ENCODE measurements around the gene FMN1. TPM values are rescaled to one million over a fixed set of nuclear protein-coding genes. Genes with fewer than 3 reads are reported as not detected.

Gene FMN1
- total and polyA plus RNA-seq, 7 donors = 3.0 to 19.9 (median 6.7) TPM

- 89 to 93% methylated on average over 3 of the region's 3 CpGs for WGBS, 2 donors
- no peaks in the 10 kb centered on the region for H3K36me3 ChIP-seq
- H3K4me3 ChIP-seq = no peak overlapping the region
- H3K27me3 ChIP-seq = no peaks in the 10 kb centered on the region
- no peaks in the 10 kb centered on the region for H3K4me1 ChIP-seq
- no peak overlapping the region for H3K27ac ChIP-seq
- no peaks in the 10 kb centered on the region for H3K9me3 ChIP-seq
- intact Hi-C loops (cut with DNase I) = no loop called here
- TF ChIP-seq POLR2AphosphoS5 (IDR thresholded peaks at IDR 0.05) (no peak), EP300 (IDR thresholded peaks at IDR 0.05) (no peak), POLR2A (IDR thresholded peaks at IDR 0.05) (no peak), CTCF (IDR thresholded peaks at IDR 0.05) (no peak)
- DNase-seq = no peak
Measured at GRCh38 chr15:33099213-33099612, 95.3 kb downstream of the FMN1 start.

GRCh38 chr15:33098094-33099058 lies 96.1 kb downstream of the FMN1 start:
- no peaks in the 10 kb centered on the region for H3K27me3 ChIP-seq
- DNase-seq = no peak
- intact Hi-C loops (cut with DNase I) = no loop called here
- H3K4me1 ChIP-seq = no peaks in the 10 kb centered on the region
- H3K9me3 ChIP-seq = no peaks in the 10 kb centered on the region
- H3K27ac ChIP-seq = no peak overlapping the region
- TF ChIP-seq EP300 (IDR thresholded peaks at IDR 0.05) (no peak), CTCF (IDR thresholded peaks at IDR 0.05) (no peak), POLR2AphosphoS5 (IDR thresholded peaks at IDR 0.05) (no peak), POLR2A (IDR thresholded peaks at IDR 0.05) (no peak)
- no peak overlapping the region for H3K4me3 ChIP-seq
- 89 to 95% methylated on average over 7 of the region's 7 CpGs for WGBS, 2 donors
- no peaks in the 10 kb centered on the region for H3K36me3 ChIP-seq

- no peak for DNase-seq
- intact Hi-C loops (cut with DNase I) = no loop called here
- 61 to 81% methylated on average over 3 of the region's 3 CpGs for WGBS, 2 donors
- TF ChIP-seq CTCF (IDR thresholded peaks at IDR 0.05) (no peak), EP300 (IDR thresholded peaks at IDR 0.05) (no peak), POLR2AphosphoS5 (IDR thresholded peaks at IDR 0.05) (no peak), POLR2A (IDR thresholded peaks at IDR 0.05) (no peak)
- H3K36me3 ChIP-seq = no peaks in the 10 kb centered on the region
- H3K4me3 ChIP-seq = no peak overlapping the region
- H3K4me1 ChIP-seq = no peaks in the 10 kb centered on the region
- H3K27ac ChIP-seq = no peak overlapping the region
- H3K9me3 ChIP-seq = no peaks in the 10 kb centered on the region
- no peaks in the 10 kb centered on the region for H3K27me3 ChIP-seq
Measured at GRCh38 chr15:33096134-33096533, 98.4 kb downstream of the FMN1 start.

GRCh38 chr15:33095641-33096040 lies 98.9 kb downstream of the FMN1 start:
- H3K9me3 ChIP-seq = no peaks in the 10 kb centered on the region
- no peaks in the 10 kb centered on the region for H3K36me3 ChIP-seq
- DNase-seq = no peak
- H3K27me3 ChIP-seq = no peaks in the 10 kb centered on the region
- intact Hi-C loops (cut with DNase I) = no loop called here
- H3K27ac ChIP-seq = no peak overlapping the region
- WGBS, 2 donors = 66 to 94% methylated on average over 2 of the region's 2 CpGs
- no peak overlapping the region for H3K4me3 ChIP-seq
- TF ChIP-seq POLR2A (IDR thresholded peaks at IDR 0.05) = no peak
- no peak for TF ChIP-seq EP300 (IDR thresholded peaks at IDR 0.05)
- no peak for TF ChIP-seq POLR2AphosphoS5 (IDR thresholded peaks at IDR 0.05)
- no peak for TF ChIP-seq CTCF (IDR thresholded peaks at IDR 0.05)
- H3K4me1 ChIP-seq = no peaks in the 10 kb centered on the region
